ENCODE data around the gene DIPK1C. TPM values are rescaled to one million over a fixed set of nuclear protein-coding genes. Genes with fewer than 3 reads are reported as not detected.

DIPK1C gene
- total and polyA plus RNA-seq, 9 of the 15 experiments (the other 6 are each of a cell fraction or from before 2014, with no cell fraction given): 0.04 to 0.32 (median 0.15) TPM; not detected in 2

- peak; percentile 85 for TF ChIP-seq MYC (IDR thresholded peaks at IDR 0.05; ENCODE audit: low read depth, low read length)
- no peak for TF ChIP-seq MYC (CRISPR knock-in tag; IDR thresholded peaks at IDR 0.05; ENCODE audit: borderline replicate concordance, low read depth)
- no peak for TF ChIP-seq GABPB2 (CRISPR knock-in tag; conservative IDR thresholded peaks at IDR 0.05)
- no peak for TF ChIP-seq ZFP91 (CRISPR knock-in tag; IDR thresholded peaks at IDR 0.05)
- no peak; a peak in 1 of 4 replicates for TF ChIP-seq FOXA3 (CRISPR knock-in tag; conservative IDR thresholded peaks at IDR 0.05 in 1 of 2, IDR thresholded peaks at IDR 0.05 in 1 of 2)
- no peak for TF ChIP-seq TEAD2 (tag; IDR thresholded peaks at IDR 0.05)
- peak; percentile 88 for TF ChIP-seq RBFOX2 (IDR thresholded peaks at IDR 0.05; ENCODE audit: low read depth, low read length)
- TF ChIP-seq MCM7 (IDR thresholded peaks at IDR 0.05): no peak
- no peak for TF ChIP-seq HNRNPL (IDR thresholded peaks at IDR 0.05; ENCODE audit: low read depth, low read length)
- no peak for TF ChIP-seq E2F8 (IDR thresholded peaks at IDR 0.05; ENCODE audit: low read depth, partially characterized antibody)
- TF ChIP-seq ZNF232 (CRISPR knock-in tag; IDR thresholded peaks at IDR 0.05): no peak
- no peak for TF ChIP-seq BCOR (IDR thresholded peaks at IDR 0.05)
- TF ChIP-seq, protein P1, sequence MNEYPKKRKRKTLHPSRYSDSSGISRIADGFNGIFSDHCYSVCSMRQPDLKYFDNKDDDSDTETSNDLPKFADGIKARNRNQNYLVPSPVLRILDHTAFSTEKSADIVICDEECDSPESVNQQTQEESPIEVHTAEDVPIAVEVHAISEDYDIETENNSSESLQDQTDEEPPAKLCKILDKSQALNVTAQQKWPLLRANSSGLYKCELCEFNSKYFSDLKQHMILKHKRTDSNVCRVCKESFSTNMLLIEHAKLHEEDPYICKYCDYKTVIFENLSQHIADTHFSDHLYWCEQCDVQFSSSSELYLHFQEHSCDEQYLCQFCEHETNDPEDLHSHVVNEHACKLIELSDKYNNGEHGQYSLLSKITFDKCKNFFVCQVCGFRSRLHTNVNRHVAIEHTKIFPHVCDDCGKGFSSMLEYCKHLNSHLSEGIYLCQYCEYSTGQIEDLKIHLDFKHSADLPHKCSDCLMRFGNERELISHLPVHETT (CRISPR knock-in tag; conservative IDR thresholded peaks at IDR 0.05 in 1 of 2, IDR thresholded peaks at IDR 0.05 in 1 of 2): no peak; a peak in 1 of 4 replicates
- TF ChIP-seq EGR1 (conservative IDR thresholded peaks at IDR 0.05): peak; percentile 86
- TF ChIP-seq, protein P2, sequence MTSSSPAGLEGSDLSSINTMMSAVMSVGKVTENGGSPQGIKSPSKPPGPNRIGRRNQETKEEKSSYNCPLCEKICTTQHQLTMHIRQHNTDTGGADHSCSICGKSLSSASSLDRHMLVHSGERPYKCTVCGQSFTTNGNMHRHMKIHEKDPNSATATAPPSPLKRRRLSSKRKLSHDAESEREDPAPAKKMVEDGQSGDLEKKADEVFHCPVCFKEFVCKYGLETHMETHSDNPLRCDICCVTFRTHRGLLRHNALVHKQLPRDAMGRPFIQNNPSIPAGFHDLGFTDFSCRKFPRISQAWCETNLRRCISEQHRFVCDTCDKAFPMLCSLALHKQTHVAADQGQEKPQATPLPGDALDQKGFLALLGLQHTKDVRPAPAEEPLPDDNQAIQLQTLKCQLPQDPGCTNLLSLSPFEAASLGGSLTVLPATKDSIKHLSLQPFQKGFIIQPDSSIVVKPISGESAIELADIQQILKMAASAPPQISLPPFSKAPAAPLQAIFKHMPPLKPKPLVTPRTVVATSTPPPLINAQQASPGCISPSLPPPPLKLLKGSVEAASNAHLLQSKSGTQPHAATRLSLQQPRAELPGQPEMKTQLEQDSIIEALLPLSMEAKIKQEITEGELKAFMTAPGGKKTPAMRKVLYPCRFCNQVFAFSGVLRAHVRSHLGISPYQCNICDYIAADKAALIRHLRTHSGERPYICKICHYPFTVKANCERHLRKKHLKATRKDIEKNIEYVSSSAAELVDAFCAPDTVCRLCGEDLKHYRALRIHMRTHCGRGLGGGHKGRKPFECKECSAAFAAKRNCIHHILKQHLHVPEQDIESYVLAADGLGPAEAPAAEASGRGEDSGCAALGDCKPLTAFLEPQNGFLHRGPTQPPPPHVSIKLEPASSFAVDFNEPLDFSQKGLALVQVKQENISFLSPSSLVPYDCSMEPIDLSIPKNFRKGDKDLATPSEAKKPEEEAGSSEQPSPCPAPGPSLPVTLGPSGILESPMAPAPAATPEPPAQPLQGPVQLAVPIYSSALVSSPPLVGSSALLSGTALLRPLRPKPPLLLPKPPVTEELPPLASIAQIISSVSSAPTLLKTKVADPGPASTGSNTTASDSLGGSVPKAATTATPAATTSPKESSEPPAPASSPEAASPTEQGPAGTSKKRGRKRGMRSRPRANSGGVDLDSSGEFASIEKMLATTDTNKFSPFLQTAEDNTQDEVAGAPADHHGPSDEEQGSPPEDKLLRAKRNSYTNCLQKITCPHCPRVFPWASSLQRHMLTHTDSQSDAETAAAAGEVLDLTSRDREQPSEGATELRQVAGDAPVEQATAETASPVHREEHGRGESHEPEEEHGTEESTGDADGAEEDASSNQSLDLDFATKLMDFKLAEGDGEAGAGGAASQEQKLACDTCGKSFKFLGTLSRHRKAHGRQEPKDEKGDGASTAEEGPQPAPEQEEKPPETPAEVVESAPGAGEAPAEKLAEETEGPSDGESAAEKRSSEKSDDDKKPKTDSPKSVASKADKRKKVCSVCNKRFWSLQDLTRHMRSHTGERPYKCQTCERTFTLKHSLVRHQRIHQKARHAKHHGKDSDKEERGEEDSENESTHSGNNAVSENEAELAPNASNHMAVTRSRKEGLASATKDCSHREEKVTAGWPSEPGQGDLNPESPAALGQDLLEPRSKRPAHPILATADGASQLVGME (CRISPR knock-in tag; IDR thresholded peaks at IDR 0.05): no peak
Observed at GRCh38 chr18:74495581-74496507, 38.7 kb upstream of the DIPK1C start, which contains the start of gene CNDP2 (continued).
